Liver (tissue), 9 donors: Measurements from ENCODE around the gene SFPQ. TPM values are rescaled to one million over a fixed set of nuclear protein-coding genes. Genes with fewer than 3 reads are reported as not detected.

Experiments
- DNase-seq: peaks from one replicate; pipeline ENCODE4 v3.0.0-alpha.2; 2017; ENCODE audit warnings: low spot score
- H3K27ac ChIP-seq, 2 donors: one replicate each; pipeline ENCODE4 v1.7.0; 2013; ENCODE audit warnings: inconsistent platforms in 2 of 2, low read length in 2 of 2, control low read depth in 1 of 2, low read depth in 1 of 2, mild to moderate bottlenecking in 1 of 2
- H3K27me3 ChIP-seq, 4 donors: one replicate each; pipeline versions ENCODE4 v1.6.1 to v1.7.0; 2013; ENCODE audit warnings: low read length in 3 of 4, inconsistent platforms in 1 of 4, mild to moderate bottlenecking in 1 of 4, moderate library complexity in 1 of 4; ENCODE audit not compliant: control insufficient read depth in 4 of 4, insufficient read depth in 4 of 4
- H3K36me3 ChIP-seq, 4 donors: one replicate each; pipeline versions ENCODE4 v1.6.1 to v1.7.0; 2013; ENCODE audit warnings: low read length in 3 of 4, mild to moderate bottlenecking in 3 of 4, low read depth in 1 of 4, moderate library complexity in 1 of 4; ENCODE audit not compliant: control insufficient read depth in 4 of 4, insufficient read depth in 3 of 4
- H3K4me1 ChIP-seq, 4 donors: one replicate each; pipeline versions ENCODE4 v1.6.1 to v1.7.0; 2013; ENCODE audit warnings: low read length in 3 of 4, mild to moderate bottlenecking in 3 of 4, moderate library complexity in 1 of 4; ENCODE audit not compliant: control insufficient read depth in 4 of 4, insufficient read depth in 4 of 4
- H3K4me3 ChIP-seq, 3 donors: one replicate each; pipeline versions ENCODE4 v1.6.1 to v1.7.0; 2013; ENCODE audit warnings: low read length in 3 of 3, control low read depth in 1 of 3, low read depth in 1 of 3, mild to moderate bottlenecking in 1 of 3
- H3K9ac ChIP-seq, 2 donors: one replicate each; pipeline ENCODE4 v1.7.0; 2013; ENCODE audit warnings: low read length in 2 of 2, mild to moderate bottlenecking in 2 of 2, moderate library complexity in 2 of 2, control low read depth in 1 of 2, low read depth in 1 of 2
- H3K9me3 ChIP-seq, 4 donors: one replicate each; pipeline versions ENCODE4 v1.6.1 to v1.7.0; 2013; ENCODE audit warnings: low read length in 3 of 4; ENCODE audit not compliant: control insufficient read depth in 4 of 4
- ATF3 ChIP-seq: IDR thresholded peaks from 2 replicates; pipeline ENCODE4 v1.6.1; 2016; ENCODE audit warnings: antibody characterized with exemption
- CTCF ChIP-seq: fragments of 150-350 bp; IDR thresholded peaks from 2 replicates; pipeline ENCODE4 v1.5.1; 2017; ENCODE audit warnings: improper control_type of control experiment, low read depth, low read length; ENCODE audit not compliant: missing input control
- EGR1 ChIP-seq, 2 donors: IDR thresholded peaks; 2 replicates each; pipeline ENCODE4 v1.6.1; 2016 to 2018; ENCODE audit warnings: antibody characterized with exemption in 2 of 2, low read depth in 2 of 2
- FOXA1 ChIP-seq: IDR thresholded peaks from 2 replicates; pipeline ENCODE4 v1.6.1; 2016; ENCODE audit warnings: antibody characterized with exemption
- FOXA2 ChIP-seq: IDR thresholded peaks from 2 replicates; pipeline ENCODE4 v1.6.1; 2016; ENCODE audit warnings: antibody characterized with exemption
- GABPA ChIP-seq, 2 donors: IDR thresholded peaks in 1 of 2; conservative IDR thresholded peaks in 1 of 2; 2 replicates each; pipeline ENCODE4 v1.6.1; 2016; ENCODE audit warnings: antibody characterized with exemption in 2 of 2, mild to moderate bottlenecking in 1 of 2, moderate library complexity in 1 of 2
- HNF4A ChIP-seq, 2 donors: conservative IDR thresholded peaks; 2 replicates each; pipeline ENCODE4 v1.6.1; 2016; ENCODE audit warnings: antibody characterized with exemption in 2 of 2, mild to moderate bottlenecking in 2 of 2
- HNF4G ChIP-seq: IDR thresholded peaks from 2 replicates; pipeline ENCODE4 v1.6.1; 2016; ENCODE audit warnings: antibody characterized with exemption
- NR2F2 ChIP-seq: IDR thresholded peaks from 2 replicates; pipeline ENCODE4 v1.6.1; 2016; ENCODE audit warnings: antibody characterized with exemption
- RAD21 ChIP-seq, 2 donors: IDR thresholded peaks; 2 replicates each; pipeline ENCODE4 v1.6.1; 2016; ENCODE audit warnings: antibody characterized with exemption in 2 of 2, mild to moderate bottlenecking in 2 of 2
- REST ChIP-seq: IDR thresholded peaks from 2 replicates; pipeline ENCODE4 v1.6.1; 2016; ENCODE audit warnings: antibody characterized with exemption, mild to moderate bottlenecking
- RXRA ChIP-seq, 2 donors: IDR thresholded peaks; 2 replicates each; pipeline ENCODE4 v1.6.1; 2017 to 2018; ENCODE audit warnings: antibody characterized with exemption in 2 of 2, mild to moderate bottlenecking in 1 of 2
- SP1 ChIP-seq: IDR thresholded peaks from 2 replicates; pipeline ENCODE4 v1.6.1; 2018; ENCODE audit warnings: antibody characterized with exemption, mild to moderate bottlenecking
- TAF1 ChIP-seq: conservative IDR thresholded peaks from 2 replicates; pipeline ENCODE4 v1.6.1; 2016; ENCODE audit warnings: antibody characterized with exemption, mild to moderate bottlenecking
- ZBTB33 ChIP-seq: IDR thresholded peaks from 2 replicates; pipeline ENCODE4 v1.6.1; 2016; ENCODE audit warnings: antibody characterized with exemption
- WGBS: extraction: QIAGEN DNeasy Blood & Tissue Kit; methylation state at CpG from one replicate; pipeline ENCODE4 v1.1.7; 2013; 5-methylcytosine and 5-hydroxymethylcytosine counted together
- polyA plus RNA-seq, 2 donors: library from polyadenylated mRNA; stranded (reverse) in 1 of 2; unstranded in 1 of 2; fragments of 200-250 nt in 1 of 2; fragments of >200 nt in 1 of 2; fragmentation: Nextera tagmentation in 1 of 2; extraction: Ambion mirVana in 1 of 2; gene quantifications; one replicate each; pipeline versions ENCODE4 v1.2.1 to v1.2.3, GENCODE V29; 2013 to 2015
- total RNA-seq, 2 donors: library from RNA; depleted of rRNA; stranded (reverse); fragments of >200 nt; gene quantifications; one replicate each; pipeline ENCODE4 v1.2.3, GENCODE V29; 2014
- donor health status: healthy.
- donor health status: healthy.
- donor health status: healthy.
- donor health status: healthy.
- donor health status: healthy.

Gene SFPQ
- total and polyA plus RNA-seq, 4 donors: 29.7 to 173 (median 66.2) TPM

- TF ChIP-seq GABPA (IDR thresholded peaks at IDR 0.05 in 1 of 2, conservative IDR thresholded peaks at IDR 0.05 in 1 of 2): no peak
- TF ChIP-seq FOXA2: no peak
- no peak for TF ChIP-seq HNF4A (conservative IDR thresholded peaks at IDR 0.05)
Observed at GRCh38 chr1:35187816-35188342, 5.1 kb downstream of the SFPQ start (continued).

GRCh38 chr1:35186239-35186638, 6.7 kb downstream of the SFPQ start:
- WGBS: 61% methylated on average over 4 of the region's 4 CpGs
- Histone ChIP-seq H3K27ac (no peak overlapping the region), H3K9ac (no peak overlapping the region), H3K9me3 (no peaks in the 10 kb centered on the region), H3K27me3 (no peaks in the 10 kb centered on the region), H3K36me3 (peaks cover 18 to 87% (median 79%) of the 10 kb centered on the region in 4 donors), H3K4me1 (peaks cover 12 to 74% (median 64%) of the 10 kb centered on the region in 4 donors), H3K4me3 (no peak overlapping the region)
- no peak for DNase-seq
- TF ChIP-seq FOXA1 (no peak), ZBTB33 (no peak), EGR1 (IDR thresholded peaks at IDR 0.05; ENCODE audit: low read depth in 2 of 2) (no peak), ATF3 (no peak), CTCF (no peak), SP1 (no peak), REST (no peak), NR2F2 (no peak), HNF4G (no peak), RAD21 (IDR thresholded peaks at IDR 0.05) (no peak)

GRCh38 chr1:35185200-35185599, 7.7 kb downstream of the SFPQ start:
- peaks cover 18 to 88% (median 81%) of the 10 kb centered on the region in 4 donors for H3K36me3 ChIP-seq
- WGBS: 82% methylated on average over 5 of the region's 5 CpGs
- no peak for DNase-seq

More at GRCh38 chr1:35185200-35185599, 7.7 kb downstream of the SFPQ start:
- Histone ChIP-seq H3K4me3 (no peak overlapping the region), H3K9ac (no peak overlapping the region), H3K27me3 (no peaks in the 10 kb centered on the region), H3K4me1 (peaks cover 12 to 74% (median 68%) of the 10 kb centered on the region in 4 donors), H3K9me3 (no peaks in the 10 kb centered on the region), H3K27ac (no peak overlapping the region)
- TF ChIP-seq TAF1 (no peak), RXRA (IDR thresholded peaks at IDR 0.05) (no peak), CTCF (no peak), EGR1 (IDR thresholded peaks at IDR 0.05; ENCODE audit: low read depth in 2 of 2) (no peak), RAD21 (IDR thresholded peaks at IDR 0.05) (no peak)
